Activated naive CD4-positive, alpha-beta T cell treated with anti-CD3 and anti-CD28 coated beads, Interleukin-2, amount 10 ng/mL, durations not matched to agents 7 days and 5 days (primary cell): ENCODE data around the gene UFC1.

Source experiments
- CTCF ChIA-PET: fragments of 350-600 bp; sonication (Branson Sonifier 250); formaldehyde crosslinking; loops from one replicate; lab custom pipeline; 2021; ENCODE audit warnings: antibody characterized with exemption; lab: Charles Lee
- DNase-seq: peaks from one replicate; pipeline ENCODE4 v3.0.0-alpha.2; 2020
- H3K27ac Mint-ChIP-seq: one replicate; pipeline ENCODE4 v1.8.0; 2021; ENCODE audit warnings: mild to moderate bottlenecking, moderate library complexity, mixed read lengths
- H3K27me3 Mint-ChIP-seq: one replicate; pipeline ENCODE4 v1.8.0; 2021; ENCODE audit warnings: mild to moderate bottlenecking, mixed read lengths
- H3K36me3 Mint-ChIP-seq: one replicate; pipeline ENCODE4 v1.8.0; 2021; ENCODE audit warnings: mixed read lengths
- H3K4me1 Mint-ChIP-seq: one replicate; pipeline ENCODE4 v1.8.0; 2021; ENCODE audit warnings: mixed read lengths
- H3K4me3 Mint-ChIP-seq: one replicate; pipeline ENCODE4 v1.8.0; 2021; ENCODE audit warnings: mild to moderate bottlenecking, moderate library complexity, mixed read lengths
- H3K9me3 Mint-ChIP-seq: one replicate; pipeline ENCODE4 v1.8.0; 2021; ENCODE audit warnings: mixed read lengths

UFC1 gene

GRCh38 chr1:161127649-161128048, 26.1 kb upstream of the UFC1 start:
- no peaks in the 10 kb centered on the region for H3K27me3 Mint-ChIP-seq
- H3K4me3 Mint-ChIP-seq: no peak overlapping the region
- no peak overlapping the region for H3K27ac Mint-ChIP-seq
- CTCF ChIA-PET: interaction anchor here (1.1 to 1.4 kb wide), 2 partner anchors 9 to 13 kb away, joined by 4 read pairs; no protein-coding TSS in a partner anchor
- H3K4me1 Mint-ChIP-seq: peaks cover 59% of the 10 kb centered on the region
- no peak for DNase-seq
- peaks cover 60% of the 10 kb centered on the region for H3K36me3 Mint-ChIP-seq
- no peaks in the 10 kb centered on the region for H3K9me3 Mint-ChIP-seq

GRCh38 chr1:161128591-161129420, 25.0 kb upstream of the UFC1 start:
- no peaks in the 10 kb centered on the region for H3K9me3 Mint-ChIP-seq
- no peaks in the 10 kb centered on the region for H3K27me3 Mint-ChIP-seq
- peak overlapping the region; percentile 31 for H3K27ac Mint-ChIP-seq
- no peak for DNase-seq
- CTCF ChIA-PET: interaction anchor here (1.1 kb wide), 1 partner anchor 10 kb away, joined by 3 read pairs; no protein-coding TSS in a partner anchor
- H3K36me3 Mint-ChIP-seq: peaks cover 51% of the 10 kb centered on the region
- H3K4me1 Mint-ChIP-seq: peaks cover 59% of the 10 kb centered on the region
- H3K4me3 Mint-ChIP-seq: no peak overlapping the region

- Mint-ChIP-seq H3K4me3 (peak overlapping the region; percentile 25), H3K4me1 (peaks cover 62% of the 10 kb centered on the region), H3K9me3 (no peaks in the 10 kb centered on the region), H3K36me3 (peaks cover 47% of the 10 kb centered on the region), H3K27ac (peak overlapping the region; percentile 24), H3K27me3 (no peaks in the 10 kb centered on the region)
- CTCF ChIA-PET: interaction anchor here (0.6 kb wide), 1 partner anchor 53 kb away, joined by 4 read pairs; no protein-coding TSS in a partner anchor
- DNase-seq: no peak
These were observed 23.5 kb upstream of the UFC1 start for GRCh38 chr1:161130266-161130665.

DNA sequence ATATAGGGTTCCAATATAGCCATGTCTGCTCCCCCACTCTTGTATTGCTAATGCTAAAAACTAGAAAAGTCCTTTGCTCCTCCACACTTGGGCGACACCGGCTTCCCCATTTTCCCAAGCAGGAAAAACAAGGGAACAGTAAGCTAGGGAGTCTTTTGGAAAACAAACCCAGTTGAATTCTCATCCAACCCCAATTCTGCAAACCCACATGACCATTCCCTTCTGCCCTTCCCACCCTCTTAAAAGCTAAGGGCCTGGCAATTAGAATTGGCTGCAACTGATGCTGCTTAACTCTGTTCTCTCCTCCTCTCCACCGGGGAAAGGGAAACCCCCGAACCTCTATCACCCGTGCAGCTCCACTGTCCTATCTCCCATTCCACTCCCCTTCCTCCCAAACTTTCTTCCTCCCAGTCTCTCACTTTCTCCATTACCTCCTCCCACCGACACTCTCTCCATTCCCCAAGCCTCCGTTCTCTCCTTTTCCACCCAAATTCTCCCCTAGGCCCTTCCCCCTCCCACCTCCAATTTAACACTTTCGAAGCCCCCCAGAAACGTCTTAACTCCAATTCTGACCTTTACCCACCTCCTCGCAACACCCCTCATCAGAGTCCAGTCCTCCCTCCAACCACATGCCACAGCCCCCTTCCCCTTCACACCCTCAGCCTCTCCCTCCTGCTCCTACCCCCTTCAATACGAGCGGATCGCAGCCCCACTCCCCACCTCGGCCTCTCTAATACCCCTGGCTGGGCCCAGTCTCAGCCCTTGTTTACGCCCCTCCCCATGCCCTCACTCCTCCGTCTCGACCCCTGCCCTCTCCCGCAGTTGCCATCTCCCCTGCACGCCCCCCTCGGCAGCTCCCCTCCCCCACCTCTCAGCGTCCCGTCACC, 22.0 kb upstream of the UFC1 start:
- CTCF ChIA-PET: interaction anchor here (0.8 to 1.4 kb wide), 5 partner anchors 14 to 134 kb away, joined by 3 to 4 read pairs (median 4); partner anchors contain the start of genes ARHGAP30, NIT1 and PFDN2
- Mint-ChIP-seq H3K27ac (peak overlapping the region; percentile 86), H3K4me1 (peaks cover 59% of the 10 kb centered on the region), H3K27me3 (no peaks in the 10 kb centered on the region), H3K4me3 (no peak overlapping the region), H3K9me3 (no peaks in the 10 kb centered on the region), H3K36me3 (peaks cover 37% of the 10 kb centered on the region)
- DNase-seq: no peak

DNA sequence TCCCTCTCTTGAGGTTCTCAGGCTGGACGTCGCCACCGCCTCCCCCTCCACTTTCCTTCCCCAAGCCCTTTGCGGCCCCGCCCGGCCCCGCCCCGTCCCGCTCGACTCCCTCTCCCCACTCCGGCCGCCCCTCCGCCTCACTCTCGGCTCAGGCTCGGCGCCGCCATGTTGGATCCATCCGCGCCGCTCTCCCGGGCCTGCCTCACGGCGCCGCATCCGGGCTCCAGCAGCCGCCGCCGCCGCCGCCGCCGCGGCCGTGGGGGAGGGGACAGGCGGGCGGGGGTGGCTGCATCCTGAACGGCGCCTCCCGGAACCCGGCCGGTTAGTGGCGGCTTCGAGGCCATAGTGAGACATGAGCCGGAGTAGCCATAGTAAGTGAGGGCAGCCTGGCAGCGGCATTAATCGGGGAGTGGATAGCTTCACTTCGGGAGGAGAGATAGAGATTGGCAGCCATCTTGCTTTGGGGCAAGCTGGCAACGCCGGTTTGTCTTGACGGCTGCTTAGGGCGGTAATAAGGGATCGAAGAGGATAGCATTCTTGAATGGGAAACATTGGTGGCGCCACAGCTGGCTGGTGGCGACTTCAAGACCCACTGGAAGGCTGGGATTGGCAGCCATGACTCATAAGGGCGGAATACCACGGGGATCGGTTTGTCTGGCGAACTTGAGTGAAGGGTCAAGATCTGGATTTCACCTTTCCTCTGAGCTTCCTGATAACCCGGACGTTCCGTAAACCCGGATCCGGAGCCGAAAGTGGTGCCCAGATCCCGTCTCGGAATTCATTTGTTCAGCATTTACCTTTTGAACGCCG, 21.2 kb upstream of the UFC1 start, which contains the start of gene DEDD:
Gene DEDD (minus strand): TSS at position 258 of the 810 bp plus-strand sequence. CDS start 8,205 bp downstream, outside the sequence.
- Mint-ChIP-seq H3K27me3 (no peaks in the 10 kb centered on the region), H3K27ac (peak within 1 kb of the TSS; percentile 86), H3K36me3 (peaks cover 29% of the 10 kb centered on the region), H3K9me3 (no peaks in the 10 kb centered on the region), H3K4me3 (no peak within 1 kb of the TSS), H3K4me1 (peaks cover 51% of the 10 kb centered on the region)
- CTCF ChIA-PET: interaction anchor here (0.7 to 1.6 kb wide), 9 partner anchors 14 to 137 kb away, joined by 3 to 4 read pairs (median 3); partner anchors contain the start of genes ARHGAP30, NIT1 and PFDN2
- DNase-seq: peak; percentile 94

- Mint-ChIP-seq H3K36me3 (peaks cover 22% of the 10 kb centered on the region), H3K27ac (no peak overlapping the region), H3K27me3 (no peaks in the 10 kb centered on the region), H3K9me3 (no peaks in the 10 kb centered on the region), H3K4me1 (peaks cover 45% of the 10 kb centered on the region), H3K4me3 (no peak overlapping the region)
- CTCF ChIA-PET: interaction anchor here (0.7 to 1.6 kb wide), 7 partner anchors 14 to 138 kb away, joined by 3 to 4 read pairs (median 3); partner anchors contain the start of genes ARHGAP30, NIT1 and PFDN2
- no peak for DNase-seq
These were observed 20.5 kb upstream of the UFC1 start for GRCh38 chr1:161133220-161133740.

GRCh38 chr1:161137881-161138280, 15.9 kb upstream of the UFC1 start:
- no peak for DNase-seq
- H3K4me3 Mint-ChIP-seq: no peak overlapping the region

DNA sequence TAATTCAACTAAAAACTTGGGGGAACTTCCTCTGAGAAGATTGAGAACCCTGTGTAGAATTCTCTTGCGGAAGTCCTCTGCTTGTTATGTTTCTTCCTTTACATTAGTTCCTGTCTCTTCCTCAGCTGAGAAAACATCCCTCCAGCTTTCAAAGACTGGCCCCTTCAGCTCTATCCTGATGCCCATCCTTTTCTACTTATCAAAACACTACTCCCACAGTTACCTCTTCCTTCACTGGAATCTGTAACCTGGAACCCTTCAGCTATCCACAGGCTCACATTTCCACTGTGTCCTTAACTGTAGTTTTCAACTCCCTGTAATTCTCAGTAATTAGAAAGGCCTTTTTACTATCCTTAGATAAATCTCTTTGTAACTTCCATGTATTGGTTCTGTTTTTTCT, 15.3 kb upstream of the UFC1 start:
- no peak overlapping the region for H3K4me3 Mint-ChIP-seq
- CTCF ChIA-PET: interaction anchor here (0.9 to 3.7 kb wide), 8 partner anchors 11 to 141 kb away, joined by 3 to 12 read pairs (median 4); partner anchors contain the start of genes F11R, NIT1, PFDN2 and USF1
- peaks cover 10% of the 10 kb centered on the region for H3K4me1 Mint-ChIP-seq
- peaks cover 3% of the 10 kb centered on the region for H3K36me3 Mint-ChIP-seq
- no peak for DNase-seq
- H3K9me3 Mint-ChIP-seq: no peaks in the 10 kb centered on the region
- H3K27me3 Mint-ChIP-seq: no peaks in the 10 kb centered on the region
- peak overlapping the region; percentile 10 for H3K27ac Mint-ChIP-seq

More at GRCh38 chr1:161137881-161138280, 15.9 kb upstream of the UFC1 start:
- Mint-ChIP-seq H3K9me3 (no peaks in the 10 kb centered on the region), H3K27me3 (no peaks in the 10 kb centered on the region), H3K27ac (no peak overlapping the region), H3K36me3 (peaks cover 3% of the 10 kb centered on the region), H3K4me1 (peaks cover 10% of the 10 kb centered on the region)
- CTCF ChIA-PET: interaction anchor here (0.9 to 3.7 kb wide), 7 partner anchors 20 to 140 kb away, joined by 3 to 12 read pairs (median 4); partner anchors contain the start of genes F11R, NIT1, PFDN2 and USF1

- DNase-seq: peak; percentile 63
- Mint-ChIP-seq H3K4me1 (peaks cover 10% of the 10 kb centered on the region), H3K27ac (no peak overlapping the region), H3K36me3 (peaks cover 3% of the 10 kb centered on the region), H3K4me3 (no peak overlapping the region), H3K27me3 (no peaks in the 10 kb centered on the region), H3K9me3 (no peaks in the 10 kb centered on the region)
- CTCF ChIA-PET: interaction anchor here (0.6 to 2.8 kb wide), 12 partner anchors 9 to 142 kb away, joined by 3 to 12 read pairs (median 4); no protein-coding TSS in a partner anchor
These were observed 14.0 kb upstream of the UFC1 start for GRCh38 chr1:161139766-161140165.

DNA sequence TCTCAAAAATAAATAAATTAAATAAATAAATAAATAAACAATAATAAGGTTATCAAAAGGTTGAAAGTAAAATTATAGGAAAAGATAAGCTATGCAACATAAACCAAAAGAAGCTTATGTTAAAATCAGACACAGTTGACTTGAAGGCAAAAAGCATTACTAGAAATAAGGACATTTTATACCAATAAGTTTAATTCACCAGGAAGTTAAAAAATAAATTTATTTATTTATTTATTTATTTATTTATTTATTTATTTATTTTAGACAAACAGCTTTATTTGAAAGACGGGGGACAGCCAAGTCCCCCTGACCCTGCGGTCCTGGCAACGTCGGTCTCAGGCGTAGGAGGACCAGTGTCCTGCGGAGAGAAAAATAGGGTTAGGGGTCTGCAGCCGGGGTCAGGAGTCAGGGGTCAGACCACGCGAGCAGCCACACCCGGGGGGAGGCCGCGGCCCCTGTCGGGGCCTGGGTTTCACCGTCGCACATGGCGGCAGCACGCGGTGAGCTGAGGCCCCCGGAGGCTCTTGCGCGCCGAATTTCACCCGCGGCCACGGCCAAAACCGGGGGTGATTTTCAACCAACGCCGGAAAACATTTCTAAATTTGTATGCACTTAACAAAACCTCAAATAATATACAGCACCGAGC, 12.9 kb upstream of the UFC1 start:
- DNase-seq: no peak
- H3K4me3 Mint-ChIP-seq: no peak overlapping the region
- peaks cover 5% of the 10 kb centered on the region for H3K4me1 Mint-ChIP-seq
- no peaks in the 10 kb centered on the region for H3K36me3 Mint-ChIP-seq
- no peaks in the 10 kb centered on the region for H3K27me3 Mint-ChIP-seq
- H3K9me3 Mint-ChIP-seq: no peaks in the 10 kb centered on the region
- H3K27ac Mint-ChIP-seq: no peak overlapping the region
- CTCF ChIA-PET: interaction anchor here (0.7 to 2.2 kb wide), 14 partner anchors 13 to 240 kb away, joined by 3 to 9 read pairs (median 4); partner anchors contain the start of gene ARHGAP30

DNA sequence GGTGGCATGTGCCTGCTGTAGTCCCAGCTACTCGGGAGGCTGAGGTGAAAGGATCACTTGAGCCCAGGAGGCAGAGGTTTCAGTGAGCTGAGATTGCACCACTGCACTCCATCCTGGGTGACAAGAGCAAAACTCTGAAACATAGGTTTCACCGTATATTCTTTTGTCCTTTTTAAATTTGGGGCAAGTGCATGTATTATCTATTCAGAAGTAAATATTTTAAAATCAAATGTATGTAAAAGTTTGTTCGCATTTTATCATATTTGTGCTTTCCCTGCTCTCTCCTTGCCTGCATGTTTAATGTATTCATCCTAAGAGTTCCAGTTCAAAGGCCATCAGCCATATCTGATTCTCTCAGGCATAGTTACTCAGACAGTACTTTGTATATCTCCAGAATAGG, 7.9 kb upstream of the UFC1 start:
- Mint-ChIP-seq H3K4me3 (no peak overlapping the region), H3K36me3 (no peaks in the 10 kb centered on the region), H3K27ac (no peak overlapping the region), H3K4me1 (no peaks in the 10 kb centered on the region), H3K9me3 (no peaks in the 10 kb centered on the region), H3K27me3 (no peaks in the 10 kb centered on the region)
- DNase-seq: no peak
- CTCF ChIA-PET: no interaction called here

GRCh38 chr1:161153176-161153575, 602 bp upstream of the UFC1 start:
- DNase-seq: no peak
- Mint-ChIP-seq H3K4me3 (peak overlapping the region; percentile 90), H3K9me3 (no peaks in the 10 kb centered on the region), H3K36me3 (peaks cover 22% of the 10 kb centered on the region), H3K4me1 (peaks cover 30% of the 10 kb centered on the region), H3K27ac (peak overlapping the region; percentile 99), H3K27me3 (no peaks in the 10 kb centered on the region)
- CTCF ChIA-PET: interaction anchor here (0.6 to 2.5 kb wide), 3 partner anchors 13 to 82 kb away, joined by 4 to 7 read pairs (median 4); partner anchors contain the start of gene PPOX
